GDM1 (cell line): ENCODE data around the gene CDR2.
"Not testable (repeated sequence)": the region's sequence is repeated elsewhere in the genome, so short reads cannot be mapped to it uniquely, and the experiment has no call there.

ENCODE experiments used
- DNase-seq: peaks from one replicate; lab custom pipeline; 2025; lab: John Stamatoyannopoulos, UW

The CDR2 gene

GRCh38 chr16:22374311-22375116, at the start of gene CDR2:
Gene CDR2, minus strand, starts transcription at chr16:22374619. Its CDS starts 310 bp downstream, at chr16:22374309.
- peak; percentile 93 for DNase-seq

- no peak for DNase-seq
Observed at GRCh38 chr16:22423716-22424115, 49.3 kb upstream of the CDR2 start.

DNA sequence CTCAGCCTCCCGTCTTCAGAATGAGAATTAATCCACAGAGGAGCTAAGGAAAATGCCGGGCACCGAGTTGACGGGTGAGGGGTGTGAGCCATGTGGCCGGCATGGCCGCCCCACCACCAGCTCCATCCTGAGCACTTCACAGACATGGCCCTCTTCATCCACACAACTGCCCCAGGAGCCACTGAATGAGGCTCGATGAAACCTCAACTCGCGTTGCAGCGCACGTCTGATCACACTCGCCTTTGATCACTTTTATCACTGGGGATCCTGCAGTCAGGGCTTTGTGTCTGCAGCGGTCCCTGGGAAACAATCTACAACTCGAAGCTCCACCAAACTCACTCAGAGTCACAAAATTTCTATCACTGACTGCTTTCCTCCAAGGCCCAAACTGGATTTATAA, 46.7 kb upstream of the CDR2 start:
- no peak for DNase-seq

- no peak for DNase-seq
Observed at GRCh38 chr16:22420606-22421135, 46.3 kb upstream of the CDR2 start.

- no peak for DNase-seq
Observed at GRCh38 chr16:22419908-22420307, 45.5 kb upstream of the CDR2 start.

DNA sequence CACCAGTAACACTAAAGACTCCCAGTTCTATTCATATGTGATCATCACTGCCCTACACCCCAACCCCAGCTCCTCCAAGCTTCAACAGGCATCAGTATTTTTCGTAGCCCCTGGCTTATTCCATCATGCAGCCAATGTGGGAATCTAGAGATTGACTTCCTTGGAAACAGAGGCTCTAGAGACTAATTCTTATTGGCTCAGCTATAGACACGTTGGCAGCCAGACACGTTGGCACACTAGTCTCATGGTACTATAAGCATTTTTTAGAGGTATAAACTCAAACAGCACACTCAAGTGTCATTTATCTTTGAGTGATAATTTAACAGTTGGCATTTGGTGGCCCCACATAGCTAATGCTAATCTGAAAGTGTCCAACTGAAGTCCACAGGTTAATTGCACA, 44.4 kb upstream of the CDR2 start:
- DNase-seq, result no peak

DNA sequence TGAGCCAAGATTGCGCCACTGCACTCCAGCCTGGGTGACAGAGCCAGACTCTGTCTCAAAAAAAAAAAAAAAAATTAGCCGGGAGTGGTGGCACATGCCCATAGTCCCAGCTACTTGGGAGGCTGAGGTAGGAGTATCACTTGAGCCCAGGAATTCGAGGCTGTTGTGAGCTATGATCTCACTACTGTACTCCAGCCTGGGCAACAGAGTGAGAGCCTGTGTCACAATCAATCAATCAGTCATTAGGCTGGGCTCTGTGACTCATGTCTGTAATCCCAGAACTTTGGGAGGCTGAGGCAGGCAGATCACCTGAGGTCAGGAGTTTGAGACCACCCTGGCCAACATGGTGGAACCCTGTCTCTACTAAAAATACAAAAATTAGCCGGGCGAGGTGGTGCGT, 43.4 kb upstream of the CDR2 start:
- not testable (repeated sequence) for DNase-seq

DNA sequence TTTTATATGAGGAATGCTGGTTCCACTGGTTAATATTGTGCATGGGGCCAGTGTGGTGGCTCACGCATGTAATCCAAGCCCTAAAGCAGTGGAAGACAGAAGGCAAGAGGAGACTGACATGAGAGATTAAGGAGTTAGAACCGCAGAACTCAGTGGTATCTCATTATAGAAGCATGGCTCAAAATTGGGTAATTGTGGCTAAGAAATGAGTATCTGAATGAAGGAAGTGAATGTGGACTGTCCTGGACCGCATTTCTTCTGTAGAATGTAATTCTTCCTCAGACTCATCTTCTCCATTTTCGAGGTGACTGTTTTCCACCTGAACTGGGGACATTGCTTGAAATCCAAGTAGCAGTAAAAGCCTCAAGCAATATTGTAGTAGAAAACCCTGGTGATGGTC, 42.6 kb upstream of the CDR2 start:
- DNase-seq, result no peak

- no peak for DNase-seq
Observed at GRCh38 chr16:22413819-22414218, 39.4 kb upstream of the CDR2 start.

DNA sequence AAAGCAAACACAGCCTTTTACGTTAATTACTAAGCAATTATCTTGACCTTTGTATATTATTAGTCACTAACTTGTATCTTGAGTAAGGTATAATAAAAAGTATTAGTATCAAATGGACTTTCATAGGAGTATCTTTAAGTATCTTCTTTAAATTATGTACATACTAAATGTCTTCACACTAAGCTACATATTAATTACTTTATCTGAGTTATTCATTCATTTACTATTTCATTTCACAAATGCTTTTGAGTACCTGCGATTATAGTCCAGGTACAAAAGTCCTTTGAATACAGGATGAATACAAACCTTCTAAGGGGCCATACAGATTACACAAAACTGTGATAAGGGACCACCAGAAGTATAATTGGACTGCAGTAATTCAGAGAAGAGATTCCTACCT, 33.1 kb upstream of the CDR2 start:
- DNase-seq, result no peak

GRCh38 chr16:22402191-22402590, 27.8 kb upstream of the CDR2 start:
- DNase-seq, result no peak

- DNase-seq, result peak; percentile 13
Observed at GRCh38 chr16:22400900-22401299, 26.5 kb upstream of the CDR2 start.

DNA sequence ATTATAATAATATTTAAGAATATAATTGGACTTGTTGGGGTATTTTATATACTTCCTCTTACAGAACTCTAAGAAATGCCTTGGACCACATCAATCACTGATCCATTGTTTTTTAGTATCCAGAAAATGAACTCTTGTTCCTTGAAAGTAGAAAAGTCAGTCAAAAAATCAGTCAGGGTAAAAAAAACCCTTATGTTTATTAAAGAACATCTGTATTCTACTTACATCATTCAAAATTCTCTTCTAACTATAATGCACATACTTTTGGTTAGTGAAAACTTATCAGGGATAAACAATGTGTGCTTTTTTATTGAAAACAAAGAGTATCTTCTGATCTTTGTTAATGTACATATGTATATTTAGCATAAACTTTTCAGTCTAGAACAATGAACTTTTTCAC, 23.5 kb upstream of the CDR2 start:
- DNase-seq, result no peak

GRCh38 chr16:22397464-22397863, 23.0 kb upstream of the CDR2 start:
- no peak for DNase-seq

DNA sequence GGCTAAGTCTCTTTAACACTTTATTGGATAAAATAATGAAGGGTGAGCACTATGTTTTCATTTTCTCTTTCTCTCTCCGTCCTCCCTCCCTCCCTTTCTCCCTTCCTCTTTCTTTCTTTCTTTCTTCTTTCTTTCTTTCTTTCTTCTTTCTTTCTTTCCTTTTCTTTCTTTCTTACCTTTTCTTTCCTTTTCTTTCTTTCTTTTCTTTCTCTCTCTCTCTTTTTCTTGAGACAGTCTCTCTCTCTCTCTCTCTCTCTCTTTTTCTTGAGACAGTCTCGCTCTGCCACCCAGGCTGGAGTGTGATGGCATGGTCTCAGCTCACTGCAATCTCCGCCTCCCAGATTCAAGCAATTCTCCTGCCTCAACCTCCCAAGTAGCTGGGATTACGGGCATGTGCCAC, 21.5 kb upstream of the CDR2 start:
- DNase-seq, result no peak

DNA sequence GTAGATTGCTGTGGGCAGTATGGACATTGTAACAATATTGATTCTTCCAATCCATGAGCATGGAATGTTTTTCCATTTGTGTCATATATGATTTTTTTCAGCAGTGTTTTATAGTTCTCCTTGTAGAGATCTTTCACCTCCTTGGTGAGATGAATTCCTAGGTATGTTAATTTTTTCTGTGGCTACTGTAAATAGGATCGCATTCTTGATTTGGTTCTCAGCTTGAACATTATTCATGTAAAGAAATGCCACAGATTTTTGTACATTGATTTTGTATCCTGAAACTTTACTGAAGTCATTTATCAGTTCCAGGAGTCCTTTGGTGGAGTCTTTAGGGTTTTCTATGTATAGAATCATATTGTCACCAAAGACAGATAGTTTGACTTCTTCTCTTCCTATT, 19.7 kb upstream of the CDR2 start:
- no peak for DNase-seq

DNA sequence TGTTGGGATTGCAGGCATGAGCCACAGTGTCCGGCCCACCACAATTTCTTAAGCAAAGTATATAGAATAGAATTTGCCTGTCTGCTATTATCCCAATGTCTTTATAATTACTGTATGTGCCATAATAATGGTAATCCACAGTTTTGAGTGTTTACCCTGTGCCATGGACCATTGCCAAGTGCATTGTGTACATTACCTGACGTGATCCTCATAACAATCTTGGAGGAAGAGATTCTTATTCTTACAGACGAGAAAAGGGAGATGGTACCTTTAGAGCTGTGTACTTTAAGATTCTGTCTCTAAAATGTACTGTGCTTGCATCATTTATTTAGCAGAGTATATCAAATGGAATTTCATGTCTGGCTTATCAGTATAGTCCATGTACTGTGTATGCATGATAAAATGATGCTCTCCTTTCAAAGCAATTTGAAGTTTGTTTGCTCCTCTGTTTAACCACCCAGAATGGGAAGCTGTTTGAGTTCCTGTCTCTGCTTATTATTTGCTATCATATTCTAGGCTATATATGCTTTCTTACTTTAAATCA, 13.8 kb upstream of the CDR2 start:
- no peak for DNase-seq

GRCh38 chr16:22386976-22387375, 12.6 kb upstream of the CDR2 start:
- no peak for DNase-seq

DNA sequence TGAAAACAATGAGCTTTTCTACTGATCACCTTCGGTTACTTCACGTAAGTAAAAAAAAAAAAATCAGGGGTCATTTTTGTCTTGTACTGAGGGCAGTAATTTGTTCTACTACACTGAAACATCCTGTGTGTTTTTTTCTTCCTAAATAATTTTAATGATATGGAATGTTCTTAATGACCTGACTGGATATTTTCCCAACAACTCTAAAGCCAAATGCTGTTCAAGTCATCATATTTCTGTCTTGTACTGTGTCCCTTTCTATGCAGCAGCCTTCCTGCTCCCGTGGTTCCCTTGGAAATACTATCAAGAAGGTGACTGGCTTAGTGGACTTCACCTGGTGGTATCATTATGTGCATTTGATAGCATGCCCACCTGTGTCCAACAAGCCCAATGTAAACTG, 10.8 kb upstream of the CDR2 start:
- no peak for DNase-seq

DNA sequence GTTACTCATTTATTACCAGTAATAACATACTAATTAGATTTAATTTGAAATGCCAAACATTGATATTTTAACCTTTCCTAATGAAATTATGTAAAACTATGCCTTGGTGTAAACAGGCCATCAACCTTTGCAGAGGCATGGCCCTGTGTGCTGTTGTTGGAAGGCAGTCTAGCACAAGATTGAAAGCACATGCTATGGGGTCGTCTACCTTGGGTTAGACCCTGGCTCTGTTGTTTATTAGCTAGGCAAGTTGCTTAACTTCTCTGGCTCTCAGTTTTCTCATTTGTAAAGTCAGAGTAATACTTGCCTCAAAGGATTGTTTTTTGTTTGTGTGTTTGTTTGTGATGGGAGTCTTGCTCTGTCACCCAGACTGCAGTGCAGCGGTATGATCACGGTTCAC, 9.4 kb upstream of the CDR2 start:
- no peak for DNase-seq

GRCh38 chr16:22381392-22381791, 7.0 kb upstream of the CDR2 start:
- no peak for DNase-seq

DNA sequence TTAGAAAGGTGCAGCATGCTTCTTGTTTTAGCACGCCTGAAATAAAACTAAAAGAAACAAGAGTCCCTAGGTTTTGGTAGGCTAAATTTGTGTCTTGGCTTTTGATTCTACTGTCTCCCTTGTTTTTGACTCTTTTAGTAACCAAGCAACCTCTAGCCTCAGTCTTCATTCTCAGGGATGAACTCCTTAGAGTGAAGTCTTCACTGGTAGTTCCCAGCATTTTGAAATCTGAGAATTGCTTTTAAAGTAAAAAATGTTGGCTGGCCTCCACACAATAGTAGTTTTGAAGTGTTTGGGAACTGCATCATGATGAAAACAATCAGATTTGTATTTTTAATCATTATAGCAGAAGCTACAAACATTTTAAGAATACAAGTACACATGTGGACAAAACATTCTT, 6.1 kb upstream of the CDR2 start:
- DNase-seq, result no peak

GRCh38 chr16:22379656-22380055, 5.2 kb upstream of the CDR2 start:
- DNase-seq, result no peak
